GM21529 (cell line): ENCODE measurements around the gene SLC17A9.
A peak's percentile ranks its signal among the peaks of the same experiment; 100 is the strongest.

ENCODE experiments used
- ATAC-seq: cut with Tn5 transposase; IDR thresholded peaks from one replicate; pipeline ENCODE4 v1.9.1; 2021; ENCODE audit not compliant: unreplicated experiment

SLC17A9 gene

DNA sequence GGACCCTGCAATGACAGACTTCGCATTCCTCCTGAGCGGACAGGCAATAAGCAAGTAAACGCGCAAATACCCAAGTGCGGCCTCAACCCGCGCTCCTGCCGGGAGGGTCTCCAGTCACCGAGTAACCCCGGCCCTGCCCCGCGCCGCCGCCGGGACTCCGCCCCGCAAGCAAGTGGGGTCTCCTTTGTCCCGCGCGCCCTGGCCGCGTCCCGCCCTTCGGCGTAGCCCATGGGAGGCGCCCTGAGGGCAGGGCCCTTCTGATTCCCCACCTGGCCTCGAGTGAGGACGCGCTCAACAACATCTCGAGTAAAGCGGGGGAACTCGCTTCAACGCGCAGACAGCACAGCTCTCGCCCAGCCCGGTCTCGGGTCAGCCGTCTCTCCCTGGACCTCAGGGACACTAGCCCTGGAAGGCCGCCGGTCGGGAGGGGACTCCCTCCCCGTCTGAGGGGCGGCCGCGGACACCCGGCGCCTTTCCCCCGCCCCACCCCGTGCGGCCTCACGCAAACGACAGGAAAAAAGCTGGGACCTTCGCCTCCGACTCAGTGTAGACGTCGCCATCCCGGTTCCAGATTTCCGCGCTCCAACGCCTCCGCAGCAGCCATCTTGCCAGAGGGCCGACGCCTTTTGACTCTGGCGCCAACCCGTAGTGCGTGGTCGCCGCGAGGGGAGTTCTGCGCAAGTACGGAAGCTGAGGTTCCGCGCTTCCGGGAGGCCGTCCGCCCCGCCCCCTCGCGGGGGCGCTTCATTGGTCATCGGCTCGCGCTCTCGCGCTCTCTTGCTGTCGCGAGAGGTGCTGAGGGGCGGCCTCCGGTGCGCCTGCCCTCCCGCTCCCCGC, 15.0 kb upstream of the SLC17A9 start:
- peak; percentile 75 for ATAC-seq

- ATAC-seq = peak; percentile 35
Observed at GRCh38 chr20:62938105-62938888, 14.2 kb upstream of the SLC17A9 start, which contains the start of gene GID8. Gene GID8, plus strand, starts transcription at chr20:62938147. Its CDS starts 3,356 bp downstream, at chr20:62941503.

- ATAC-seq = no peak
Observed at GRCh38 chr20:62940875-62941274, 11.6 kb upstream of the SLC17A9 start.

- no peak for ATAC-seq
Observed at GRCh38 chr20:62941792-62942191, 10.7 kb upstream of the SLC17A9 start.

DNA sequence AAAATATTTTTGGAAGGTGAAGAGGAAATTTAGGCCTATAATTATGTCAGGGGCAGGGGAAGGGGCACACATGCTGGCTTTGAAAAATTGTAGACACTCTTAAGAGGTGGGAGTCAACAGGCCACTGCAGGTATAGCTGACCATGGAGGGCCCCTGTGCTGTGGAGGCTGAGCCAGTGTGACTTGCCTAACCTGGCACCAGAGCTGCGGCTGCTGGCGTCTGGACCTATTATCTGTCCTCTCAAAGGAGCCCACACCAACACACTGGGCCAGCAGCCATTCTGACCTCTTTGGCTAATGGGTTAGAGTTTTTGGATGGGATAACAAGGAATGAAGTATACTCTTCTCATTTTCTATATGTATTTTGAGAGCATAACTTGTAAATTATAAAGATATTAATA, 10.1 kb upstream of the SLC17A9 start:
- no peak for ATAC-seq

DNA sequence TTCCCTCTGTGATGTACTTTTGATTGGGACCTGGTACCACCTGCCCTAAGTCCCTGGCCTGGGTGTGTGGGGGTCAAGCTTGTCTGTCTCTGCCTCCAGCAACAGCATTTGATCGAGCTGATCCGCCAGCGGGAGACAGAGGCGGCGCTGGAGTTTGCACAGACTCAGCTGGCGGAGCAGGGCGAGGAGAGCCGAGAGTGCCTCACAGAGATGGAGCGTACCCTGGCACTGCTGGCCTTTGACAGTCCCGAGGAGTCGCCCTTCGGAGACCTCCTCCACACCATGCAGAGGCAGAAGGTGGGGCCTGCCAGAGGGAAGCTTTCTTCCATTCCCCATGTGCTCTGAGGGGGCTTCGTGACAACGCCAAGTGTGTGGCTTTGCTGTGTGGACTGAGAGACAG, 9.1 kb upstream of the SLC17A9 start:
- ATAC-seq = no peak

DNA sequence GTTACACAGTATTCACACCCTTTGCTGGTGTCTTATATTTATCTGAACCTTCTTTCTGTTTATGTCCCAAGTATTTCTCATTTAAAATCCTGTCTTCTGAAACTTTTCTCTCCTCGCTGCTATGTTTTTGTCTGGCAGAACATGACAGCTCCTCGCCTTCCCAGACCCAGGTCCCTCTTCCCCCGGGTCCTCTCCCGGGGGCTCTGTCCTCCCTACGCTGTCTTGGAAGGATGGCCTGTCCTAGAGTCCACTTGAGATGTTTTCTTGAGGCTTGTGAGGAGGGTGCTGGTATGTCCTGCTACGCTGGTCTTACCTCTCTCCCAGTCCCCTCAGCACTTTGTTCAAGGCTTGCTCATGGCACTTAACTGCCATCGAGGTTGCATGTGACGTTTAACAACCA, 8.3 kb upstream of the SLC17A9 start:
- no peak for ATAC-seq

- no peak for ATAC-seq
Observed at GRCh38 chr20:62944746-62945145, 7.8 kb upstream of the SLC17A9 start.

DNA sequence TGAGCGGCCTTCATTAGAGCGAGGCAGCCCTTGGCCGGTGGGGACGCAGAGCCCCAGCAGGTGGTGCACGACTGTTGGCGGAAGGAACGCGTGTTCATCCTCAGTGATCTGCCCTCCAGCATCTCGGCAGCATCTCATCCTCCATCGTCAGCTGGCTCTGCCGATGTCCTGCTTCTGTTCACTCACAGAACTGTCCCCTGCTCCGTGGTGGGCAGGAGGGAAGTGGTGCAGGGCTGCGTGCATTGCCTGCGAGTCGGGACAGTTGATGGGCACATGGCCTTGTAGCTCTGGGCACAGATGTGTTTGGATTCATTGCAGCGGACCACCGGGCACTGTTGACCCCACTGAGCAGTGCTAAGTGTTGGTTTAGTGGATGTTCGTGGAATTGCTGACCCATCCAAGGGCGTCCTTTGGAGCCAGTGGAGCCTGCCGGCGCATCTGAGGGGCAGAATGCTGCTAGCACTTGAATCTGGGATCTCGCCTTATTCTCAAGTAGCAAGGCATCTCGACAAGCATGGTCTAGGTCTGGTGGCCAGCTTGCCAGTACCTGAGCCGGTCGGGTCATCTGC, 6.7 kb upstream of the SLC17A9 start:
- no peak for ATAC-seq

- no peak for ATAC-seq
Observed at GRCh38 chr20:62946918-62947317, 5.6 kb upstream of the SLC17A9 start.

GRCh38 chr20:62947532-62948300, 4.8 kb upstream of the SLC17A9 start:
- no peak for ATAC-seq

DNA sequence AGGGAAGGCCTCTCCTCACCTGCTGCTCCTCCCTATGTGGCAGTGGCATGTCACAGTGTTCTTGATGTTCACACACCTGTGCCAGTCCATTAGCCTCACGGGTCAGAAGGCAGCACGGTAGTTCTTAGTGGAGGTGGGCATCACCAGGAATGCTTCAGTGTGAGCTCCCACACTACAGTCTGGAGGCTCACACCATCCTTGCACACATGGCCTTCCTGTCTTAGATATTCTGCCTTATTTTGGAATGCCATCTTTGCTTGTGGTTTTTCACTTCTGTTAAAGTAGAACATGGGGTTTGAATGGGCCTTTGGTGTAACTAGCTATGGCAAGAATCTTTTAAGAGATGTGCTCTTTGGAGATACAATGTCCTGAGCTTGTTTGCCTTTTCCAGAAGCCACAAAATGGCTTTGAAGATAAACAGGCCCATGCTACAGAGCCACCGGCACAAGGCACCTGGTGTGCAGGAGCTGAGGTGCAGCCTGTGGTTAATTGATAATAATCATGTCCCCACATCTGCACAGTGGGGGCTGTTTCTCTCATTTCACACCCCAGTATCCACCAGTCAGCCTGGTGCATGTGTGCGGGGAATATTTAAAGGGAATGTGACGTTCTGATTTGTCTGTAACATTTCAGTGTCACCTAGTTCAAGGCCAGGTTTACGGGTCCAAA, 3.2 kb upstream of the SLC17A9 start:
- ATAC-seq = no peak

DNA sequence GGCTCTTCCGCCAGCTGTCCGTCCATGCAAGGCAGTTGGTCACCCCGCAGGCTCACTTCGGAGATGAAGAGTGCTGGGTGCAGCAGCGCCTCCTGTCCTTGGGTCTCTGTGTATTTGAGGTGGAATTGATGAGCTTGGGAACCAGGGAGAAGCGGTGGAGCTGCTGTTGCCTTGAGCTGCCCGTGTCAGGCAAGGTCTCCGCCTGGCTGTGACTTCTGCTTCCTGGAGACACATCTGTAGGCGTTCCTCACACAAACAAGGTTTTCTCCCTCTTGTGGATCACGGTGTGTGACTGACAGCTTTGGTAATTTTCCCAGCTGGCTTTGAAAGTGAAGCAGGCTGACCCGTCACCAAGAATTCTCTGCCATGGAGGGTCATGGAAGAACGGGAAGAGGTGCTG, 2.5 kb upstream of the SLC17A9 start:
- ATAC-seq = no peak

DNA sequence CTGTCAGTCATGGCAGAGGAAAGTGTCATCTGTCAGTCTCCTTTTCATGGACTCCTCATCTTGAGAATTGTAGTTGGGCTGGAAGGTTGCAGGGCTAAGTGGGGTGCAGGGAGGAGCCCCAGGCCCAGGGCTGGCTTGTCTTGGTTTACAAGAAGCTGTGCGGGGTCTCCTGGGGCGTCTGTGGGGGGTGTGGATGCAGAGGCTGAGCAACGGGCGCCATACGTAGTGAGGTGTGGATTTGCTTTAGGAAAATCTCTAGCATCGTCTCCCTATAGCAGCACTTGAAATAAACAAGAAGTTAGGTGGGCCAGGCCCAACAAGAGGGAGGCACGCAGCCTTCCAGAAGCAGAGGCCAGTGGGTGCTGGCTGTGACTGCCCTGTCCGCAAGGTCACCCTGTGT, 1.8 kb upstream of the SLC17A9 start:
- no peak for ATAC-seq

- ATAC-seq = no peak
Observed at GRCh38 chr20:62951143-62951895, 1.2 kb upstream of the SLC17A9 start.

- ATAC-seq = no peak
Observed at GRCh38 chr20:62951896-62952372, 575 bp upstream of the SLC17A9 start.

DNA sequence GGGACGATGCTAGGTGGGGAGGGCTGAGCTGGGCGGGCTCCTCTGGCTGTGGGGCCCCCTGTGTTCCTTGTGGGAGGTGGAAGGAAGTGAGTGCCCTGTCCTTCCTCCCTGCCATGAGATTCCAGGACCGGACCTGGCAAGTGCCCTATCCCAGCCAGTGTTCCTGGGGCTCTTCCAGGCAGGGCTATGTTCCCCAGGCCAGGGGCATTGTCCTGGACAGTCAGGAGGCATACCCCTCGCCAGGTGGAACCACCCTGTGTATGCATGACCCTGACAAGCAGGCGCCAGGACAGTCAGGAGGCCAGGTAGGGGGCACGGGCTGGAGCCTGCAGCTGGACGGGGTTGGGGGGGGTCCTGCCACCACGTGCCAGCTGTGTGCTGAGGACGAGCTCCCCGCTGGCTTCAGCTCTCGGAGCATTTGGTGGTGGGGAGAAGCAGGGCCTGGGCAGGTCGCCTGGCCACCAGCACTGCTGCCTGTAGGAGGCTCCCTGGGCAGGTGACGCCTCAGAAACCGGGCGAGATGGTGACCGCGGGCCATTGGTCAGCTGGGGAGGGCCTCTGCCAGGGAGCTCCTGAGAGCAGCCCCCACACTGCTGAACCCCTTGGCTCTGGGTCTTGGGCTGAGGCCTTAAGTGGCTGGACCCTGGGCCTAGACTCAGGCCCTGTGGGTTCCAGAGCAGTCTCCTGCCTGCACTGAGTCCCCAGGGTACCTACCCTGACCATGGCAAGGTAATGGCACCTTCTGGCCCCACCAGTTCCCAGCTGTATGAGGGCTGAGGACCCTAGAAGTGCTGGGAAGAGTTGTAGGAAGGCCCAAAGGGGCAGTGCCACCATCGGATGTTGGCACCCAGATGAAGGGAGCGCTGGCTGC, 694 bp downstream of the SLC17A9 start:
- ATAC-seq = no peak

GRCh38 chr20:62953839-62954703, 1.6 kb downstream of the SLC17A9 start:
- peak; percentile 81 for ATAC-seq
